ENCODE data around the gene LRRIQ4.

- TF ChIP-seq RARB (CRISPR knock-in tag; IDR thresholded peaks at IDR 0.05) (no peak), BACH2 (CRISPR knock-in tag; IDR thresholded peaks at IDR 0.05; ENCODE audit: borderline replicate concordance) (no peak), GLIS3 (CRISPR knock-in tag; IDR thresholded peaks at IDR 0.05) (no peak)
Measured at GRCh38 chr3:169842960-169843359, 30.3 kb downstream of the LRRIQ4 start.
